GM18526 (cell line): ENCODE results near the gene CCL8.

Source experiments
- POLR2A ChIP-seq: IDR thresholded peaks from 3 replicates; pipeline ENCODE4 v1.6.1; 2011; ENCODE audit not compliant: insufficient read length; ENCODE audit errors: extremely low read depth

Gene CCL8

GRCh38 chr17:34356194-34356593 is 37.0 kb downstream of the CCL8 start, which contains the start of gene CCL13:
CCL13 (plus strand) TSS chr17:34356480; CDS start chr17:34356527, 47 bp downstream.
- no peak for TF ChIP-seq POLR2A

- no peak for TF ChIP-seq POLR2A
Observed at GRCh38 chr17:34357398-34357797, 38.2 kb downstream of the CCL8 start.

- no peak for TF ChIP-seq POLR2A
Observed at GRCh38 chr17:34358631-34359030, 39.4 kb downstream of the CCL8 start.

GRCh38 chr17:34360601-34361270 is 41.5 kb downstream of the CCL8 start:
- no peak for TF ChIP-seq POLR2A

- no peak for TF ChIP-seq POLR2A
Observed at GRCh38 chr17:34361478-34362061, 42.3 kb downstream of the CCL8 start.

GRCh38 chr17:34363183-34363661 is 44.0 kb downstream of the CCL8 start, which contains the start of gene CCL1:
CCL1 (minus strand) TSS chr17:34363233; CDS start chr17:34363161, 72 bp downstream.
- no peak for TF ChIP-seq POLR2A

GRCh38 chr17:34364751-34365150 is 45.5 kb downstream of the CCL8 start:
- TF ChIP-seq POLR2A, result no peak

- no peak for TF ChIP-seq POLR2A
Observed at GRCh38 chr17:34365340-34365739, 46.1 kb downstream of the CCL8 start.

GRCh38 chr17:34366010-34366409 is 46.8 kb downstream of the CCL8 start:
- no peak for TF ChIP-seq POLR2A

- TF ChIP-seq POLR2A, result no peak
Observed at GRCh38 chr17:34366529-34367107, 47.4 kb downstream of the CCL8 start.

GRCh38 chr17:34367486-34368195 is 48.4 kb downstream of the CCL8 start:
- no peak for TF ChIP-seq POLR2A

- no peak for TF ChIP-seq POLR2A
Observed at GRCh38 chr17:34368196-34368945, 49.1 kb downstream of the CCL8 start.

- TF ChIP-seq POLR2A, result no peak
Observed at GRCh38 chr17:34368946-34369500, 49.8 kb downstream of the CCL8 start.

- TF ChIP-seq POLR2A, result no peak
Observed at GRCh38 chr17:34369571-34369970, 50.3 kb downstream of the CCL8 start.
